WERI-Rb-1 (cell line): ENCODE data around the gene TMEM19.

Source experiments
- DNase-seq: peaks from one replicate; pipeline ENCODE4 v3.0.0-alpha.2; 2020
- H3K27ac ChIP-seq: fragments of 250-450 bp; sonication (Bioruptor Pico); 2 replicates; pipeline ENCODE4 v1.5.1; 2020; ENCODE audit warnings: mild to moderate bottlenecking, moderate library complexity
- H3K27me3 ChIP-seq: fragments of 250-450 bp; sonication (Bioruptor Pico); 2 replicates; pipeline ENCODE4 v1.5.1; 2021; ENCODE audit warnings: mild to moderate bottlenecking, low read depth, moderate library complexity; ENCODE audit not compliant: insufficient read depth, severe bottlenecking
- H3K36me3 ChIP-seq: fragments of 250-450 bp; sonication (Bioruptor Pico); 2 replicates; pipeline ENCODE4 v1.5.1; 2020; ENCODE audit warnings: mild to moderate bottlenecking, moderate library complexity
- H3K4me3 ChIP-seq: 2 replicates; pipeline ENCODE4 v1.5.1; 2011; ENCODE audit warnings: low read depth, mild to moderate bottlenecking, control low read depth, low read length
- H3K9me3 ChIP-seq: fragments of 250-450 bp; sonication (Bioruptor Pico); 2 replicates; pipeline ENCODE4 v1.5.1; 2021; ENCODE audit warnings: mild to moderate bottlenecking, moderate library complexity; ENCODE audit not compliant: severe bottlenecking
- CTCF ChIP-seq: IDR thresholded peaks from 2 replicates; pipeline ENCODE4 v1.5.1; 2011; ENCODE audit warnings: low read depth, mild to moderate bottlenecking, control low read depth, inconsistent platforms, low read length

Gene TMEM19

GRCh38 chr12:71666259-71666658 lies 19.6 kb upstream of the TMEM19 start:
- no peak for TF ChIP-seq CTCF
- no peaks in the 10 kb centered on the region for H3K9me3 ChIP-seq
- H3K27me3 ChIP-seq: no peaks in the 10 kb centered on the region
- no peak overlapping the region for H3K4me3 ChIP-seq
- no peak for DNase-seq
- H3K36me3 ChIP-seq: no peaks in the 10 kb centered on the region
- no peak overlapping the region for H3K27ac ChIP-seq

- TF ChIP-seq CTCF: no peak
- H3K4me3 ChIP-seq: no peak overlapping the region
- no peak for DNase-seq
- H3K9me3 ChIP-seq: no peaks in the 10 kb centered on the region
- H3K27ac ChIP-seq: no peak overlapping the region
- H3K36me3 ChIP-seq: no peaks in the 10 kb centered on the region
- no peaks in the 10 kb centered on the region for H3K27me3 ChIP-seq
Measured at GRCh38 chr12:71671311-71671710, 14.6 kb upstream of the TMEM19 start.

- DNase-seq: no peak
- no peak overlapping the region for H3K4me3 ChIP-seq
- TF ChIP-seq CTCF: no peak
- H3K27me3 ChIP-seq: no peaks in the 10 kb centered on the region
- H3K9me3 ChIP-seq: no peaks in the 10 kb centered on the region
- H3K36me3 ChIP-seq: no peaks in the 10 kb centered on the region
- H3K27ac ChIP-seq: no peak overlapping the region
Measured at GRCh38 chr12:71671816-71672215, 14.1 kb upstream of the TMEM19 start.

- no peaks in the 10 kb centered on the region for H3K27me3 ChIP-seq
- no peak for DNase-seq
- no peak overlapping the region for H3K27ac ChIP-seq
Measured at GRCh38 chr12:71682466-71682865, 3.4 kb upstream of the TMEM19 start.

GRCh38 chr12:71683633-71684032 lies 2.2 kb upstream of the TMEM19 start:
- no peak for DNase-seq
- H3K4me3 ChIP-seq: no peak overlapping the region
- H3K27ac ChIP-seq: no peak overlapping the region
- no peaks in the 10 kb centered on the region for H3K9me3 ChIP-seq
- no peaks in the 10 kb centered on the region for H3K27me3 ChIP-seq
- no peak for TF ChIP-seq CTCF
- no peaks in the 10 kb centered on the region for H3K36me3 ChIP-seq

More at GRCh38 chr12:71682466-71682865, 3.4 kb upstream of the TMEM19 start:
- Histone ChIP-seq H3K36me3 (no peaks in the 10 kb centered on the region), H3K4me3 (no peak overlapping the region), H3K9me3 (no peaks in the 10 kb centered on the region)
- no peak for TF ChIP-seq CTCF

- no peak for TF ChIP-seq CTCF
- DNase-seq: no peak
- no peaks in the 10 kb centered on the region for H3K27me3 ChIP-seq
- H3K9me3 ChIP-seq: no peaks in the 10 kb centered on the region
- H3K36me3 ChIP-seq: no peaks in the 10 kb centered on the region
- H3K4me3 ChIP-seq: no peak overlapping the region
- no peak overlapping the region for H3K27ac ChIP-seq
Measured at GRCh38 chr12:71684081-71684480, 1.8 kb upstream of the TMEM19 start.
